Activated naive CD8-positive, alpha-beta T cell (primary cell): ENCODE results near the gene SNUPN.
"Not testable (repeated sequence)": the region's sequence is repeated elsewhere in the genome, so short reads cannot be mapped to it uniquely, and the experiment has no call there.

Experiments
- H3K27ac Mint-ChIP-seq: one replicate; pipeline ENCODE4 v1.8.0; 2021; ENCODE audit warnings: mixed read lengths
- H3K27me3 Mint-ChIP-seq: one replicate; pipeline ENCODE4 v1.8.0; 2021; ENCODE audit warnings: mixed read lengths
- H3K36me3 Mint-ChIP-seq: one replicate; pipeline ENCODE4 v1.8.0; 2021; ENCODE audit warnings: mixed read lengths
- H3K4me1 Mint-ChIP-seq: one replicate; pipeline ENCODE4 v1.8.0; 2021; ENCODE audit warnings: low read depth, mixed read lengths
- H3K4me3 Mint-ChIP-seq: one replicate; pipeline ENCODE4 v1.8.0; 2021; ENCODE audit warnings: mild to moderate bottlenecking, mixed read lengths
- H3K9me3 Mint-ChIP-seq: one replicate; pipeline ENCODE4 v1.8.0; 2021; ENCODE audit warnings: low read depth, mixed read lengths

The SNUPN gene

GRCh38 chr15:75647370-75648155 is 22.0 kb upstream of the SNUPN start, which contains the start of gene SNX33:
Gene SNX33, plus strand, starts transcription at chr15:75647912. Its CDS starts 1,191 bp downstream, at chr15:75649103.
- Mint-ChIP-seq H3K27ac (peak within 1 kb of the TSS; percentile 76), H3K4me1 (peaks cover 28% of the 10 kb centered on the region), H3K9me3 (no peaks in the 10 kb centered on the region), H3K36me3 (no peaks in the 10 kb centered on the region), H3K27me3 (no peaks in the 10 kb centered on the region), H3K4me3 (peak within 1 kb of the TSS; percentile 91)

- peak overlapping the region; percentile 91 for H3K4me3 Mint-ChIP-seq
- H3K27me3 Mint-ChIP-seq = no peaks in the 10 kb centered on the region
- H3K27ac Mint-ChIP-seq = peak overlapping the region; percentile 61
- H3K9me3 Mint-ChIP-seq = no peaks in the 10 kb centered on the region
- H3K4me1 Mint-ChIP-seq = peaks cover 26% of the 10 kb centered on the region
- no peaks in the 10 kb centered on the region for H3K36me3 Mint-ChIP-seq
These were observed 21.4 kb upstream of the SNUPN start for GRCh38 chr15:75646944-75647364.

GRCh38 chr15:75646112-75646943 is 20.8 kb upstream of the SNUPN start:
- Mint-ChIP-seq H3K4me1 (peaks cover 21% of the 10 kb centered on the region), H3K27ac (peak overlapping the region; percentile 61), H3K36me3 (no peaks in the 10 kb centered on the region), H3K4me3 (peak overlapping the region; percentile 91), H3K9me3 (no peaks in the 10 kb centered on the region), H3K27me3 (no peaks in the 10 kb centered on the region)

GRCh38 chr15:75644376-75644775 is 18.9 kb upstream of the SNUPN start:
- H3K9me3 Mint-ChIP-seq = no peaks in the 10 kb centered on the region
- no peak overlapping the region for H3K27ac Mint-ChIP-seq
- H3K36me3 Mint-ChIP-seq = no peaks in the 10 kb centered on the region
- peaks cover 21% of the 10 kb centered on the region for H3K4me1 Mint-ChIP-seq
- H3K4me3 Mint-ChIP-seq = no peak overlapping the region
- H3K27me3 Mint-ChIP-seq = no peaks in the 10 kb centered on the region

- no peak overlapping the region for H3K27ac Mint-ChIP-seq
- peaks cover 2% of the 10 kb centered on the region for H3K36me3 Mint-ChIP-seq
- no peaks in the 10 kb centered on the region for H3K9me3 Mint-ChIP-seq
- peaks cover 31% of the 10 kb centered on the region for H3K4me1 Mint-ChIP-seq
- no peak overlapping the region for H3K4me3 Mint-ChIP-seq
- H3K27me3 Mint-ChIP-seq = no peaks in the 10 kb centered on the region
These were observed 16.1 kb upstream of the SNUPN start for GRCh38 chr15:75641603-75642002.

GRCh38 chr15:75641179-75641503 is 15.6 kb upstream of the SNUPN start:
- no peaks in the 10 kb centered on the region for H3K27me3 Mint-ChIP-seq
- H3K9me3 Mint-ChIP-seq = no peaks in the 10 kb centered on the region
- H3K27ac Mint-ChIP-seq = peak overlapping the region; percentile 97
- H3K36me3 Mint-ChIP-seq = peaks cover 2% of the 10 kb centered on the region
- peak overlapping the region; percentile 99 for H3K4me3 Mint-ChIP-seq
- H3K4me1 Mint-ChIP-seq = peaks cover 29% of the 10 kb centered on the region

- H3K36me3 Mint-ChIP-seq = peaks cover 2% of the 10 kb centered on the region
- H3K9me3 Mint-ChIP-seq = no peaks in the 10 kb centered on the region
- peak overlapping the region; percentile 97 for H3K27ac Mint-ChIP-seq
- H3K4me1 Mint-ChIP-seq = peaks cover 31% of the 10 kb centered on the region
- peak overlapping the region; percentile 99 for H3K4me3 Mint-ChIP-seq
- no peaks in the 10 kb centered on the region for H3K27me3 Mint-ChIP-seq
These were observed 15.1 kb upstream of the SNUPN start for GRCh38 chr15:75640483-75641178.

GRCh38 chr15:75639709-75640482 is 14.4 kb upstream of the SNUPN start, which contains the start of gene IMP3:
Gene IMP3, minus strand, starts transcription at chr15:75640224. Its CDS starts 56 bp downstream, at chr15:75640168.
- Mint-ChIP-seq H3K9me3 (no peaks in the 10 kb centered on the region), H3K4me1 (peaks cover 32% of the 10 kb centered on the region), H3K27ac (peak within 1 kb of the TSS; percentile 97), H3K36me3 (peaks cover 2% of the 10 kb centered on the region), H3K4me3 (peak within 1 kb of the TSS; percentile 99), H3K27me3 (no peaks in the 10 kb centered on the region)

GRCh38 chr15:75639191-75639708 is 13.7 kb upstream of the SNUPN start:
- Mint-ChIP-seq H3K27ac (peak overlapping the region; percentile 97), H3K4me1 (peaks cover 32% of the 10 kb centered on the region), H3K4me3 (peak overlapping the region; percentile 99), H3K36me3 (peaks cover 2% of the 10 kb centered on the region), H3K27me3 (no peaks in the 10 kb centered on the region), H3K9me3 (no peaks in the 10 kb centered on the region)

- Mint-ChIP-seq H3K27me3 (no peaks in the 10 kb centered on the region), H3K4me1 (peaks cover 31% of the 10 kb centered on the region), H3K9me3 (no peaks in the 10 kb centered on the region), H3K36me3 (peaks cover 2% of the 10 kb centered on the region), H3K4me3 (peak overlapping the region; percentile 99), H3K27ac (peak overlapping the region; percentile 36)
These were observed 11.9 kb upstream of the SNUPN start for GRCh38 chr15:75637245-75638009.

GRCh38 chr15:75636026-75636425 is 10.5 kb upstream of the SNUPN start:
- Mint-ChIP-seq H3K27me3 (no peaks in the 10 kb centered on the region), H3K36me3 (peaks cover 2% of the 10 kb centered on the region), H3K4me1 (peaks cover 27% of the 10 kb centered on the region), H3K27ac (no peak overlapping the region), H3K9me3 (no peaks in the 10 kb centered on the region), H3K4me3 (peak overlapping the region; percentile 58)

GRCh38 chr15:75633922-75634321 is 8.4 kb upstream of the SNUPN start:
- not testable (repeated sequence) for H3K27ac Mint-ChIP-seq, H3K4me3 Mint-ChIP-seq, H3K27me3 Mint-ChIP-seq, H3K36me3 Mint-ChIP-seq, H3K9me3 Mint-ChIP-seq
- H3K4me1 Mint-ChIP-seq = peaks cover 23% of the 10 kb centered on the region

GRCh38 chr15:75631935-75632334 is 6.4 kb upstream of the SNUPN start:
- H3K9me3 Mint-ChIP-seq = no peaks in the 10 kb centered on the region
- peaks cover 15% of the 10 kb centered on the region for H3K4me1 Mint-ChIP-seq
- H3K36me3 Mint-ChIP-seq = no peaks in the 10 kb centered on the region

More at GRCh38 chr15:75631935-75632334, 6.4 kb upstream of the SNUPN start:
- no peak overlapping the region for H3K27ac Mint-ChIP-seq
- no peaks in the 10 kb centered on the region for H3K27me3 Mint-ChIP-seq
- H3K4me3 Mint-ChIP-seq = no peak overlapping the region
